GM12878 (cell line): ENCODE measurements around the gene CTDSP1. TPM values are rescaled to one million over a fixed set of nuclear protein-coding genes. Genes with fewer than 3 reads are reported as not detected.

Experiments
- CEBPB ChIP-seq, 2 experiments: fragments of 150-350 bp in 1 of 2; IDR thresholded peaks; 2 replicates each; pipeline ENCODE4 v1.6.1; 2012 to 2014; ENCODE audit warnings: low read depth in 2 of 2, low read length in 2 of 2, borderline replicate concordance in 1 of 2, inconsistent platforms in 1 of 2
- HCFC1 ChIP-seq: fragments of 150-350 bp; IDR thresholded peaks from 2 replicates; pipeline ENCODE4 v1.6.1; 2014; ENCODE audit warnings: low read length
- IRF5 ChIP-seq: fragments of 450-650 bp; IDR thresholded peaks from 2 replicates; pipeline ENCODE4 v1.6.1; 2017; ENCODE audit warnings: borderline replicate concordance
- JUNB ChIP-seq: IDR thresholded peaks from 2 replicates; pipeline ENCODE4 v1.6.1; 2016; ENCODE audit warnings: antibody characterized with exemption, mild to moderate bottlenecking
- MEF2B ChIP-seq: fragments of 450-650 bp; IDR thresholded peaks from 2 replicates; pipeline ENCODE4 v1.6.1; 2018; ENCODE audit warnings: mild to moderate bottlenecking, moderate library complexity; ENCODE audit not compliant: partially characterized antibody, poor library complexity, severe bottlenecking
- MLLT1 ChIP-seq: fragments of 450-650 bp; IDR thresholded peaks from 2 replicates; pipeline ENCODE4 v1.6.1; 2016; ENCODE audit warnings: mild to moderate bottlenecking
- MTA3 ChIP-seq: IDR thresholded peaks from 2 replicates; pipeline ENCODE4 v1.6.1; 2012; ENCODE audit warnings: low read length, inconsistent platforms, borderline replicate concordance
- NR2C2 ChIP-seq: IDR thresholded peaks from 2 replicates; pipeline ENCODE4 v1.6.1; 2011; ENCODE audit warnings: borderline replicate concordance, low read depth; ENCODE audit not compliant: control insufficient read depth, insufficient read length
- POLR2AphosphoS5 ChIP-seq: IDR thresholded peaks from 2 replicates; pipeline ENCODE4 v1.6.1; 2011; ENCODE audit warnings: mild to moderate bottlenecking, low read length, inconsistent platforms
- RELB ChIP-seq: fragments of 450-650 bp; IDR thresholded peaks from 2 replicates; pipeline ENCODE4 v1.6.1; 2017; ENCODE audit warnings: low read depth, mild to moderate bottlenecking, moderate library complexity
- RFX5 ChIP-seq: IDR thresholded peaks from 2 replicates; pipeline ENCODE4 v1.6.1; 2011; ENCODE audit warnings: low read depth, low read length, improper control_type of control experiment
- SMAD1 ChIP-seq: fragments of 450-650 bp; IDR thresholded peaks from 2 replicates; pipeline ENCODE4 v1.6.1; 2018; ENCODE audit warnings: mild to moderate bottlenecking, low read depth; ENCODE audit not compliant: partially characterized antibody
- SREBF2 ChIP-seq: IDR thresholded peaks from 2 replicates; pipeline ENCODE4 v1.6.1; 2012; ENCODE audit warnings: mild to moderate bottlenecking, low read length
- YBX1 ChIP-seq: fragments of 450-650 bp; IDR thresholded peaks from 2 replicates; pipeline ENCODE4 v1.6.1; 2016; ENCODE audit warnings: antibody characterized with exemption
- ZBTB11 ChIP-seq: fragments of 450-650 bp; formaldehyde crosslinking; IDR thresholded peaks from 2 replicates; pipeline ENCODE4 v1.5.0; 2022; ENCODE audit warnings: mild to moderate bottlenecking, missing genetic modification characterization
- ZNF687 ChIP-seq: fragments of 450-650 bp; IDR thresholded peaks from 2 replicates; pipeline ENCODE4 v1.6.1; 2017; ENCODE audit warnings: mild to moderate bottlenecking, moderate library complexity
- polyA plus RNA-seq, 11 experiments: library from polyadenylated mRNA; depleted of rRNA in 4 of 11; unstranded in 6 of 11; stranded (reverse) in 5 of 11; fragments of >200 nt; fragmentation: Nextera tagmentation in 4 of 11; fragmentation: Illumina TruSeq in 1 of 11; extraction: Ambion mirVana in 4 of 11; extraction: Trizol in 1 of 11; gene quantifications; 1 replicate in 1 of 11; 2 replicates in 10 of 11; pipeline versions ENCODE4 v1.2.1 to v1.2.3, GENCODE V29; 2011 to 2016; ENCODE audit warnings: inconsistent platforms in 2 of 11, missing spikeins in 2 of 11, low read depth in 1 of 11
- total RNA-seq, 4 experiments: library from RNA; depleted of rRNA in 3 of 4; stranded (reverse); fragments of >200 nt in 3 of 4; fragmentation: Illumina TruSeq in 1 of 4; extraction: Trizol in 1 of 4; gene quantifications; 2 replicates each; pipeline versions ENCODE4 v1.2.1 to v1.2.3, GENCODE V29; 2013 to 2021

CTDSP1 gene
- total and polyA plus RNA-seq, 10 of the 15 experiments (the other 5 are each of a cell fraction or from before 2014, with no cell fraction given): 3.0 to 75.9 (median 34.4) TPM

- peak; percentile 71 for TF ChIP-seq ZNF687
- TF ChIP-seq RFX5: no peak
- TF ChIP-seq POLR2AphosphoS5: peak; percentile 79
- no peak for TF ChIP-seq MTA3
- peak; percentile 52 for TF ChIP-seq HCFC1
- no peak for TF ChIP-seq SMAD1
- no peak for TF ChIP-seq YBX1
- TF ChIP-seq MLLT1: 0 out of 2 replicates have a peak, but pooled peaks have one; percentile 69
- no peak for TF ChIP-seq ZBTB11 (CRISPR knock-in tag)
- peak; percentile 66 for TF ChIP-seq RELB
- TF ChIP-seq JUNB: peak; percentile 67
- TF ChIP-seq NR2C2: no peak
- TF ChIP-seq CEBPB (IDR thresholded peaks at IDR 0.05; ENCODE audit: borderline replicate concordance in 1 of 2, low read depth in 2 of 2, low read length in 2 of 2): no peak
- no peak for TF ChIP-seq IRF5
- no peak for TF ChIP-seq SREBF2
- no peak for TF ChIP-seq MEF2B
Observed at GRCh38 chr2:218399391-218400166, at the start of gene CTDSP1 (continued).
